GM23338 (cell line): Measurements from ENCODE around the gene IFIT5. TPM values are rescaled to one million over a fixed set of nuclear protein-coding genes. Genes with fewer than 3 reads are reported as not detected.

ENCODE experiments used
- polyA plus RNA-seq: library from polyadenylated mRNA; unstranded; fragments of >200 nt; fragmentation: Nextera tagmentation; extraction: Ambion mirVana; gene quantifications from 2 replicates; pipeline ENCODE4 v1.2.1, GENCODE V29; 2016
- total RNA-seq: library from RNA; depleted of rRNA; stranded (reverse); fragments of >200 nt; shearing (Covaris generic); gene quantifications from 2 replicates; pipeline ENCODE4 v1.2.3, GENCODE V29; 2014; rRNA removed

The IFIT5 gene
- total and polyA plus RNA-seq, 2 experiments from 2014 or later, result 2.7 to 3.2 TPM

Other genes starting within 250 kb of the IFIT5 start
- 0.47 and 1.3 TPM in 2 replicates for gene CH25H, start 207.3 kb upstream of the IFIT5 start, total RNA-seq
- gene CH25H, start 207.3 kb upstream of the IFIT5 start, polyA plus RNA-seq, result 1.7 and 1.8 TPM in 2 replicates
- gene LIPA, start 162.8 kb upstream of the IFIT5 start, total RNA-seq, result 71.4 and 86.3 TPM in 2 replicates
- gene LIPA, start 162.8 kb upstream of the IFIT5 start, polyA plus RNA-seq, result 36.5 and 37.8 TPM in 2 replicates
- gene IFIT2, start 112.5 kb upstream of the IFIT5 start, total RNA-seq, result not detected in 2 replicates
- gene IFIT2, start 112.5 kb upstream of the IFIT5 start, polyA plus RNA-seq, result 0.10 and 0.24 TPM in 2 replicates
- gene IFIT3, start 86.6 kb upstream of the IFIT5 start, total RNA-seq, result 0.43 and 0.52 TPM in 2 replicates
- 0.42 TPM in 2 replicates for gene IFIT3, start 86.6 kb upstream of the IFIT5 start, polyA plus RNA-seq
- gene IFIT1B, start 36.5 kb upstream of the IFIT5 start, total RNA-seq, result not detected in 2 replicates
- gene IFIT1B, start 36.5 kb upstream of the IFIT5 start, polyA plus RNA-seq, result 0.10 TPM in 2 replicates
- 3.1 and 3.9 TPM in 2 replicates for gene IFIT1, start 21.9 kb upstream of the IFIT5 start, total RNA-seq
- 1.5 and 2.4 TPM in 2 replicates for gene IFIT1, start 21.9 kb upstream of the IFIT5 start, polyA plus RNA-seq
- 1.3 and 2.0 TPM in 2 replicates for gene SLC16A12, start 121.0 kb downstream of the IFIT5 start, total RNA-seq
- 0.84 and 0.89 TPM in 2 replicates for gene SLC16A12, start 121.0 kb downstream of the IFIT5 start, polyA plus RNA-seq
- 44.7 and 62.5 TPM in 2 replicates for gene PANK1, start 230.7 kb downstream of the IFIT5 start, total RNA-seq
- gene PANK1, start 230.7 kb downstream of the IFIT5 start, polyA plus RNA-seq, result 14.6 and 15.2 TPM in 2 replicates